ENCODE measurements around the gene CDR2.

GRCh38 chr16:22356930-22357634 is 17.3 kb downstream of the CDR2 start:
- TF ChIP-seq CTCF (IDR thresholded peaks at IDR 0.05) (no peak), POLR2A (IDR thresholded peaks at IDR 0.05) (no peak)

Data from Peyer's patch (tissue), 4 donors.